Measurements from ENCODE around the gene ABHD6. TPM values are rescaled to one million over a fixed set of nuclear protein-coding genes. Genes with fewer than 3 reads are reported as not detected.

Gene ABHD6
- total RNA-seq, 1 donor from 2014 or later, result 6.9 TPM

DNA sequence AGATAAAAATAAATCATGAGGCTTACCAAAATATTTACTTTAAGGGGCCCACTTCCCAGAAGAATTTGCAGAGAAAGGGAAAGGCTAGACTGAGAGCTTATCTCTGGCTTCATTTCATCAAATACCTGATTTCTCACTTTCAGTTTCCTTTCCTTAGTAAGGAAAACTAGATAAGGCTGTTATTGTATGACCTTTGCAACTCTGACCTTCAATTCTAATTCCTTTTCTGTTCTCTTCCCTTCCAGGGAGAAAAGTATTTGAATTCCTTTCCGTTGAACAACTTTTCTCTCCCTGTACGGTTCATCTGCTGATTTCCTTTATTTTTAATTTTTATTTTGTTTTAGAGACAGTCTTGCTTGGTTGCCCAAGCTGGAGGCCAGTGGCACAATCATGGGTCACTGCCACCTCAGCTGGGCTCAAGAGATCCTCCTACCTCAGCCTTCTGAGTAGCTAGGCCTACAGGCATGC, 88.0 kb downstream of the ABHD6 start:
- peaks cover 0 to 2% of the 10 kb centered on the region in 2 donors for H3K4me1 ChIP-seq
- TF ChIP-seq, protein P1, sequence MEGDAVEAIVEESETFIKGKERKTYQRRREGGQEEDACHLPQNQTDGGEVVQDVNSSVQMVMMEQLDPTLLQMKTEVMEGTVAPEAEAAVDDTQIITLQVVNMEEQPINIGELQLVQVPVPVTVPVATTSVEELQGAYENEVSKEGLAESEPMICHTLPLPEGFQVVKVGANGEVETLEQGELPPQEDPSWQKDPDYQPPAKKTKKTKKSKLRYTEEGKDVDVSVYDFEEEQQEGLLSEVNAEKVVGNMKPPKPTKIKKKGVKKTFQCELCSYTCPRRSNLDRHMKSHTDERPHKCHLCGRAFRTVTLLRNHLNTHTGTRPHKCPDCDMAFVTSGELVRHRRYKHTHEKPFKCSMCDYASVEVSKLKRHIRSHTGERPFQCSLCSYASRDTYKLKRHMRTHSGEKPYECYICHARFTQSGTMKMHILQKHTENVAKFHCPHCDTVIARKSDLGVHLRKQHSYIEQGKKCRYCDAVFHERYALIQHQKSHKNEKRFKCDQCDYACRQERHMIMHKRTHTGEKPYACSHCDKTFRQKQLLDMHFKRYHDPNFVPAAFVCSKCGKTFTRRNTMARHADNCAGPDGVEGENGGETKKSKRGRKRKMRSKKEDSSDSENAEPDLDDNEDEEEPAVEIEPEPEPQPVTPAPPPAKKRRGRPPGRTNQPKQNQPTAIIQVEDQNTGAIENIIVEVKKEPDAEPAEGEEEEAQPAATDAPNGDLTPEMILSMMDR (IDR thresholded peaks at IDR 0.05), result no peak
- peak overlapping the region in 1 of 2 donors; percentile 44 for H3K27ac ChIP-seq
- no peaks in the 10 kb centered on the region for H3K36me3 ChIP-seq
- no peak overlapping the region for H3K4me3 ChIP-seq
- intact Hi-C loops (cut with DNase I), result no loop called here
- no peaks in the 10 kb centered on the region for H3K9me3 ChIP-seq
- no peaks in the 10 kb centered on the region for H3K27me3 ChIP-seq
- no peak for DNase-seq (ENCODE audit: low spot score in 2 of 2)

DNA sequence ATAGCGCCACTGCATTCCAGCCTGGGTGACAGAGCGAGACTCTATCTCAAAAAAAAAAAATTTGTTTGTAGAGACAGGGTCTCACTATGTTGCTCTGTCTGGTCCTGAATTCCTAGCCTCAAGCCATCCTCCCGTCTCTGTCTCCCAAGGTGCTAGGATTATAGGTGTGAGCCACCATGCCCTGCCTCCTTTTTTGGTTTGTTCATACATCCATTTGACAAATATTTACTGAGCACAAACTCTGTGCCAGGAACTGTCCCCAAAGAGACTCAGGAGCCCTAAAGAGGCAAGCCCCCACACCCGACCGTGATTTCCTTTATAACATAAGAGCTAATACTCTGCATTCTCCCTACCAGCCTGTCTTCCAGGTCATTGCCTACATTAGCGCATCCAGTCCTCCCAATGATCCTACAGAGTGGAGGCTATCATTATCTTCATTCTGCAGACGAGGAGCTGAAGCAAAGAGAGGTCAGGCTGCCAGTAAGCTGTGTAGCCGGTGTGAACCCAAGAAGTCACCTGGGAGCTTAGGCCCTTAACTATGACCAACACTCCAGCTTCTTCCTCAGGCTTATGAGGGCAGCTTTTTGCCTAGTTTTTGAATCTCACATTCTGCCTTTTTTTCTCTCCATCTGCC, 88.8 kb downstream of the ABHD6 start:
- DNase-seq (ENCODE audit: low spot score in 2 of 2), result no peak
- Histone ChIP-seq H3K27me3 (no peaks in the 10 kb centered on the region), H3K9me3 (no peaks in the 10 kb centered on the region), H3K4me1 (peaks cover 0 to 2% of the 10 kb centered on the region in 2 donors), H3K36me3 (no peaks in the 10 kb centered on the region), H3K4me3 (no peak overlapping the region), H3K27ac (no peak overlapping the region)
- intact Hi-C loops (cut with DNase I), result no loop called here
- TF ChIP-seq, protein P1 (IDR thresholded peaks at IDR 0.05), result no peak

DNA sequence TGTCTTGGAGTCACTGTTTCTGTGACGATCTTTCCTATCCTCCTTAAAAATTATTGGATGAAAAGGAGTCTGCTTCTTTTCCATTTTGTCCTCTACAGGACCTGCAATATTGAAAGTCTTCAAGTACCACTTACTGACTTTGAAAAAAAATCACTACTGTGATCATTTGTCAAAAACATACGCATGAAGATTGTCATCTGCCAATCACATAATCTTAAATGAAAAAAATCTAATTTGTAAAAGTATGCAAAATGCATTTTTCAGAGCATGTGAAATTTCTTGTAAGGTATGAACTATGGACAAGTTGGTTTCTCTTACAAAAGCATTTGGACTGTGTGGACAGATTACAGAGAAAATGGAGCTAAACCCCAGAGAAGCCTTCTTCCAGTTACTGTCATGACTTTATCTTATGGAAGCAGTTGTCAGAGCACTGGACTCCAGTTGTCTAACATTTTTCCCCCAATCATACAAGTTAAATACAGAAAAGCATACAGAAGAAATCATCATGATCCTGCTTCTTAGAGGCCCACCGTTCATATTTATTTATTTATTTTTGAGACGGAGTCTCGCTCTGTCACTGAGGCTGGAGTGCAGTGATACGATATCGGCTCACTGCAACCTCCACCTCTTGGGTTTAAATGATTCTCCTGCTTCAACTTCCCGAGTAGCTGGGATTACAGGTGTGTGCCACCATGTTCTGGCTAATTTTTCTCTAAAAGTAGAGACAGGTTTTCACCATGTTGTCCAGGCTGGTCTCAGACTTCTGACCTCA, 91.7 kb downstream of the ABHD6 start:
- TF ChIP-seq, protein P1 (IDR thresholded peaks at IDR 0.05), result no peak
- Histone ChIP-seq H3K9me3 (no peaks in the 10 kb centered on the region), H3K27ac (no peak overlapping the region), H3K4me1 (peaks cover 0 to 9% of the 10 kb centered on the region in 2 donors), H3K36me3 (no peaks in the 10 kb centered on the region), H3K4me3 (no peak overlapping the region), H3K27me3 (no peaks in the 10 kb centered on the region)
- intact Hi-C loops (cut with DNase I), result no loop called here
- DNase-seq (ENCODE audit: low spot score in 2 of 2), result no peak

DNA sequence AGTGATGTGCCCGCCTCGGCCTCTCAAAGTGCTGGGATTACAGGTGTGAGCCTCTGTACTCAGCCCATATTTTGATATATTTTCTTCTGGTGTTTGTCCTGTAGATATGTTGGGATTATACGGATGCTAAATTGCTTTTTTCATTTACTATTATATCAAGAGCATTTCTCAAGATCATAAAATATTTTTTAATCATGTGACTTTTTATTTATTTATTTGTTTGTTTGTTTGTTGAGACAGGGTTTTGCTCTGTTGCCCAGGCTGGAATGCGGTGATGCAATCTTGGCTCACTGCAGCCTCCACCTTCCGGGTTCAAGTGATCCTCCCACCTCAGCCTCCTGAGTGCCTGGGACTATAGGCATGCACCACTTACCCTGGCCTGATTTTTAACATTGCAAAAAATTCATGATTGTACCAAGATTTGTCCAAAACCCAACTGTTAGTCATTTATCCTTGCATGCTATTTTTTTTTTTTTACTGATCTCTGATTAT, 92.4 kb downstream of the ABHD6 start:
- Histone ChIP-seq H3K27me3 (no peaks in the 10 kb centered on the region), H3K36me3 (no peaks in the 10 kb centered on the region), H3K9me3 (no peaks in the 10 kb centered on the region), H3K27ac (no peak overlapping the region), H3K4me1 (peaks cover 0 to 11% of the 10 kb centered on the region in 2 donors), H3K4me3 (no peak overlapping the region)
- intact Hi-C loops (cut with DNase I), result no loop called here
- DNase-seq (ENCODE audit: low spot score in 2 of 2), result no peak
- TF ChIP-seq, protein P1 (IDR thresholded peaks at IDR 0.05), result no peak

DNA sequence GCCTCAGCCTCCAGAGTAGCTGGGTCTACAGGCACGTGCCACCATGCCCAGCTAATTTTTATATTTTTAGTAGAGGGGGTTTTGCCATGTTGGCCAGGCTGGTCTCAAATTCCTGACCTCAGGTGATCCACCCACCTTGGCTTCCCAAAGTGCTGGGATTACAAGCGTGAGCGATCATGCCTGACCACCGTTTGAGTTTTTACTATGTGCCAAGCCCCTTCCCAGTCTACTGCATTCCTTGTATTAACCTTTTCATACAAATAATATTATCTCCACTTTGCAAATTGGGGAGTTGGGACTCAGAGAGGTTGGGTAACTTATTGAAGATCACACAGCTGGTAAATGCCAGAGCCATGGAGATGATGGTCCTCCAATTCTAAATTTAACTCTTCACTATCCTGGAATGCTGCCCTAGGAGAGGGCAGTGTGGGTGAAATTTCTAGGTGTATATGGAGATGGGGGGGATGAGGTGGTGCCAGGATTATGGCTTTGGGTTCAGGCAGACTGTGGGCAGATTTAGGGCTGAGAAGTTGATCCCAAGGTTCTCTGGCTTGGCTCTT, 94.1 kb downstream of the ABHD6 start:
- H3K9me3 ChIP-seq, result no peaks in the 10 kb centered on the region
- TF ChIP-seq, protein P1 (IDR thresholded peaks at IDR 0.05), result no peak
- peaks cover 0 to 9% of the 10 kb centered on the region in 2 donors for H3K4me1 ChIP-seq
- H3K27me3 ChIP-seq, result no peaks in the 10 kb centered on the region
- H3K4me3 ChIP-seq, result peak overlapping the region in 1 of 2 donors; percentile 93
- no peaks in the 10 kb centered on the region for H3K36me3 ChIP-seq
- no peak overlapping the region for H3K27ac ChIP-seq
- DNase-seq (ENCODE audit: low spot score in 2 of 2), result no peak
- intact Hi-C loops (cut with DNase I), result loop anchor here (1.0 kb wide), 2 partner anchors 25 to 161 kb away; partner anchors contain the start of genes HTD2, KCTD6 and RPP14

Measured in ascending aorta (tissue), 2 donors.